Measurements from ENCODE around the gene CHST7. TPM values are rescaled to one million over a fixed set of nuclear protein-coding genes. Genes with fewer than 3 reads are reported as not detected.
A peak's percentile ranks its signal among the peaks of the same experiment; 100 is the strongest.

CHST7 gene
- total RNA-seq, 3 donors from 2014 or later: 1.4 to 4.1 (median 2.7) TPM

GRCh38 chrX:46554942-46555341 is 18.6 kb upstream of the CHST7 start:
- TF ChIP-seq CTCF (IDR thresholded peaks at IDR 0.05): no peak
- ATAC-seq (no peak), DNase-seq (no peak)
- Histone ChIP-seq H3K4me1 (ENCODE audit: low read depth) (no peaks in the 10 kb centered on the region), H3K9me3 (no peaks in the 10 kb centered on the region), H3K36me3 (ENCODE audit: low read depth) (no peaks in the 10 kb centered on the region), H3K4me3 (no peak overlapping the region)
- intact Hi-C loops (cut with DNase I, micrococcal nuclease): no loop called here

GRCh38 chrX:46559062-46559461 is 14.5 kb upstream of the CHST7 start:
- TF ChIP-seq CTCF (IDR thresholded peaks at IDR 0.05): no peak
- intact Hi-C loops (cut with DNase I, micrococcal nuclease): no loop called here
- DNase-seq (no peak), ATAC-seq (no peak)
- Histone ChIP-seq H3K36me3 (ENCODE audit: low read depth) (no peaks in the 10 kb centered on the region), H3K4me3 (no peak overlapping the region), H3K4me1 (ENCODE audit: low read depth) (no peaks in the 10 kb centered on the region), H3K9me3 (no peaks in the 10 kb centered on the region)

GRCh38 chrX:46561824-46562657 is 11.5 kb upstream of the CHST7 start:
- Histone ChIP-seq H3K9me3 (no peaks in the 10 kb centered on the region), H3K4me3 (no peak overlapping the region), H3K4me1 (ENCODE audit: low read depth) (no peaks in the 10 kb centered on the region), H3K36me3 (ENCODE audit: low read depth) (no peaks in the 10 kb centered on the region)
- peak in 1 of 3 donors; percentile 38 for DNase-seq
- intact Hi-C loops (cut with DNase I, micrococcal nuclease): no loop called here
- peak; percentile 21 for ATAC-seq
- no peak for TF ChIP-seq CTCF (IDR thresholded peaks at IDR 0.05)

GRCh38 chrX:46567388-46567787 is 6.2 kb upstream of the CHST7 start:
- peak; percentile 56 for ATAC-seq

GRCh38 chrX:46569621-46570020 is 3.9 kb upstream of the CHST7 start:
- intact Hi-C loops (cut with DNase I, micrococcal nuclease): no loop called here

More at GRCh38 chrX:46567388-46567787, 6.2 kb upstream of the CHST7 start:
- Histone ChIP-seq H3K4me3 (no peak overlapping the region), H3K36me3 (ENCODE audit: low read depth) (no peaks in the 10 kb centered on the region), H3K4me1 (ENCODE audit: low read depth) (no peaks in the 10 kb centered on the region), H3K9me3 (no peaks in the 10 kb centered on the region)
- no peak for TF ChIP-seq CTCF (IDR thresholded peaks at IDR 0.05)
- intact Hi-C loops (cut with DNase I, micrococcal nuclease): no loop called here
- peak in 1 of 3 donors; percentile 17 for DNase-seq

More at GRCh38 chrX:46569621-46570020, 3.9 kb upstream of the CHST7 start:
- peaks cover 5% of the 10 kb centered on the region for H3K4me1 ChIP-seq (ENCODE audit: low read depth)
- TF ChIP-seq CTCF (IDR thresholded peaks at IDR 0.05): no peak
- no peaks in the 10 kb centered on the region for H3K36me3 ChIP-seq (ENCODE audit: low read depth)
- DNase-seq: no peak
- no peak for ATAC-seq
- H3K9me3 ChIP-seq: no peaks in the 10 kb centered on the region
- H3K4me3 ChIP-seq: no peak overlapping the region

All from mucosa of descending colon (tissue), 3 donors.